ENCODE data around the gene LRRC56.
A peak's percentile ranks its signal among the peaks of the same experiment; 100 is the strongest.

LRRC56 gene

GRCh38 chr11:558503-558902 is 21.2 kb downstream of the LRRC56 start:
- no peak overlapping the region for H3K4me3 ChIP-seq (ENCODE audit: low read depth, low read length)
- TF ChIP-seq, protein P1, sequence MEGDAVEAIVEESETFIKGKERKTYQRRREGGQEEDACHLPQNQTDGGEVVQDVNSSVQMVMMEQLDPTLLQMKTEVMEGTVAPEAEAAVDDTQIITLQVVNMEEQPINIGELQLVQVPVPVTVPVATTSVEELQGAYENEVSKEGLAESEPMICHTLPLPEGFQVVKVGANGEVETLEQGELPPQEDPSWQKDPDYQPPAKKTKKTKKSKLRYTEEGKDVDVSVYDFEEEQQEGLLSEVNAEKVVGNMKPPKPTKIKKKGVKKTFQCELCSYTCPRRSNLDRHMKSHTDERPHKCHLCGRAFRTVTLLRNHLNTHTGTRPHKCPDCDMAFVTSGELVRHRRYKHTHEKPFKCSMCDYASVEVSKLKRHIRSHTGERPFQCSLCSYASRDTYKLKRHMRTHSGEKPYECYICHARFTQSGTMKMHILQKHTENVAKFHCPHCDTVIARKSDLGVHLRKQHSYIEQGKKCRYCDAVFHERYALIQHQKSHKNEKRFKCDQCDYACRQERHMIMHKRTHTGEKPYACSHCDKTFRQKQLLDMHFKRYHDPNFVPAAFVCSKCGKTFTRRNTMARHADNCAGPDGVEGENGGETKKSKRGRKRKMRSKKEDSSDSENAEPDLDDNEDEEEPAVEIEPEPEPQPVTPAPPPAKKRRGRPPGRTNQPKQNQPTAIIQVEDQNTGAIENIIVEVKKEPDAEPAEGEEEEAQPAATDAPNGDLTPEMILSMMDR (IDR thresholded peaks at IDR 0.05; ENCODE audit: borderline replicate concordance, insufficient read depth, low read depth, low read length): no peak

DNA sequence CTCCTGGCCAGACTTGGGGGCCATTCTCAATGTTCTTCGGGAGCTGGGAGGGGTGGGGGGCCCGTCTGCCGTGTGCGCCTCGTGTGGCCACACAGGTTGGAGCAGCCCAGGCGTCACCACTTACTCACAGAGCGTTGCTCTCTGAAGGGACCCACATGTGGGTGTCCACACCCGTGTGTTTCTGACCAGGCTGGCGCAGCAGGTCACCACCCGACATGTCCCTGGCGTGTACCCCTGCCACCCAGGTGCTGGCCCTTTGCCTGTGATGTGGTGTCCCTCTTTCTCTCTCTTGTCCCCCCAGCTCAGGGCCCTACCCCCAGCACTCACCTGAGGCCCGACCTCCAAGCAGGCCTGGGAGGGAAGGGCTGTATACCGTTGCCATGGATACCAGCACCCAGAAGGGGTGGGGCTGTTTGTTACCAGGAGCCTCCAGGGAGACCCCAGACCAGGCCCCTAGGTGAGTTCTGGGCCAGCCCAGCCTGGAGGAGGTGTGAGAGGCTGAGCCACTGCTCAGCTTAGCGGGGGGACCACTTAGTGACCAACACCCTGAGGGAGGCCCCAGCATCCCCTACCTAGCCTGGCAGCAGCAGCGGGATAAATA is 21.8 kb downstream of the LRRC56 start:
- TF ChIP-seq, protein P1 (IDR thresholded peaks at IDR 0.05; ENCODE audit: borderline replicate concordance, insufficient read depth, low read depth, low read length): 0 out of 2 replicates have a peak, but pooled peaks have one; percentile 23
- H3K4me3 ChIP-seq (ENCODE audit: low read depth, low read length): no peak overlapping the region

- peak overlapping the region; percentile 57 for H3K4me3 ChIP-seq (ENCODE audit: low read depth, low read length)
- TF ChIP-seq, protein P1 (IDR thresholded peaks at IDR 0.05; ENCODE audit: borderline replicate concordance, insufficient read depth, low read depth, low read length): no peak
Measured at GRCh38 chr11:559712-560304, 22.5 kb downstream of the LRRC56 start.

DNA sequence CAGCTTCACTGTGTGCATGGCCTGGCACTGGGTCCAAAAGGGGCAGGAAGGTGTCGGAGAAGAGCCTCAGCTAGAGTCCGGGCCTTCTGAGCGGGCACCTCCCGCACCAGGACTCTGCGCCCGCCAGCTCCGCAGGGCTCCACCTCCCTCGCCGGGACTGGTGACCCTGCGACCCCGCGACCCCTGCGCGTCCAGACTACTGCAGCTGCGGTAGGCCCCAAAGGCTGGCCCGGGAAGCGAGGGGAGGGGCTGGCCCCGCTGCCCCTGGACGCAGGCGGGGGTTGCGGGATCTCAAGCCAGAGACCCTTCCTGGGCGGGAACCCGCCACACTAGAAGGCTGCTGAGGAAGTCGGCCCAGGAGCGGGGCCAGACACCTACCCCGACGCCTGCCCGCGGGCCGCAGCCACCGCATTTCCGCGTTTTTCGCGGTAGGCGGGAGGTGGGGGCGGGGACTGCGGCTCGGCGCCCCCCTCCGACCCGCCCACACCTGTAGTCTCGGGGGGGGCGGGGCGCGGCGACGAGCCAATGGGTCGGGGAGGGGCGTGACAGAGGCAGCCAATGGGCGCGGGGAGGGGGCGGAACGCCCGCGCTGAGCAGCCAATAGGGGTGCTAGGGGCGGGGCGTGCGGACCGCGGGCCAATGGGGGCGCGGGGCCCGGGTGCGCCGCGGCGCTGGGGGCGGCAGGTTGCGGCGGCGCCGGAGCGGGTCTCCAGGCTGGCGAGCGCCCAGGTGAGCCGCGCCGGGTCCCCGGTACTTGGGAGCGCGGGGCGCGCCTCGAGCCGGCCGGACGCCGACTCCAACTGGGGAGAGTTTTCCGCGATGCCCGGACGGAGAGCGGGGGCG is 23.2 kb downstream of the LRRC56 start, which contains the start of the genes LMNTD2 and RASSF7:
LMNTD2 (minus strand) TSS at position 434 of the 843 bp plus-strand sequence; CDS start at position 412, 22 bp downstream.
RASSF7 (plus strand) TSS at position 666 of the 843 bp plus-strand sequence. CDS start 799 bp downstream, outside the sequence.
- peak within 1 kb of the TSS; percentile 70 for H3K4me3 ChIP-seq (ENCODE audit: low read depth, low read length)
- TF ChIP-seq, protein P1 (IDR thresholded peaks at IDR 0.05; ENCODE audit: borderline replicate concordance, insufficient read depth, low read depth, low read length): no peak

GRCh38 chr11:561148-562003 is 24.0 kb downstream of the LRRC56 start:
- H3K4me3 ChIP-seq (ENCODE audit: low read depth, low read length): peak overlapping the region; percentile 70
- TF ChIP-seq, protein P1 (IDR thresholded peaks at IDR 0.05; ENCODE audit: borderline replicate concordance, insufficient read depth, low read depth, low read length): no peak

- TF ChIP-seq, protein P1 (IDR thresholded peaks at IDR 0.05; ENCODE audit: borderline replicate concordance, insufficient read depth, low read depth, low read length): no peak
- H3K4me3 ChIP-seq (ENCODE audit: low read depth, low read length): no peak overlapping the region
Measured at GRCh38 chr11:562046-562645, 24.8 kb downstream of the LRRC56 start.

All from GM12875 (cell line).